HG03064 (cell line): Measurements from ENCODE around the gene STAC.
A peak's percentile ranks its signal among the peaks of the same experiment; 100 is the strongest.

Experiments
- ATAC-seq: cut with Tn5 transposase; IDR thresholded peaks from one replicate; pipeline ENCODE4 v1.9.1; 2021; ENCODE audit warnings: low read depth; ENCODE audit not compliant: unreplicated experiment

Gene STAC

GRCh38 chr3:36511791-36512486 lies 131.6 kb downstream of the STAC start:
- no peak for ATAC-seq

GRCh38 chr3:36512555-36512954 lies 132.3 kb downstream of the STAC start:
- ATAC-seq, result no peak

- no peak for ATAC-seq
Measured at GRCh38 chr3:36514171-36514570, 133.9 kb downstream of the STAC start.

- ATAC-seq, result no peak
Measured at GRCh38 chr3:36519682-36520081, 139.4 kb downstream of the STAC start.

GRCh38 chr3:36520241-36521006 lies 140.1 kb downstream of the STAC start:
- ATAC-seq, result no peak

- ATAC-seq, result no peak
Measured at GRCh38 chr3:36521007-36521379, 140.7 kb downstream of the STAC start.

- ATAC-seq, result no peak
Measured at GRCh38 chr3:36524560-36524959, 144.3 kb downstream of the STAC start.

GRCh38 chr3:36525115-36525801 lies 145.0 kb downstream of the STAC start:
- ATAC-seq, result no peak

- no peak for ATAC-seq
Measured at GRCh38 chr3:36538136-36538749, 157.9 kb downstream of the STAC start.

- ATAC-seq, result no peak
Measured at GRCh38 chr3:36540888-36541518, 160.7 kb downstream of the STAC start.

- ATAC-seq, result no peak
Measured at GRCh38 chr3:36542186-36542585, 161.9 kb downstream of the STAC start.

GRCh38 chr3:36543276-36543997 lies 163.1 kb downstream of the STAC start:
- no peak for ATAC-seq

- no peak for ATAC-seq
Measured at GRCh38 chr3:36546226-36546625, 165.9 kb downstream of the STAC start.

GRCh38 chr3:36548712-36549111 lies 168.4 kb downstream of the STAC start:
- no peak for ATAC-seq

GRCh38 chr3:36557021-36557707 lies 176.9 kb downstream of the STAC start:
- ATAC-seq, result peak; percentile 80

GRCh38 chr3:36557708-36558421 lies 177.6 kb downstream of the STAC start:
- ATAC-seq, result no peak

GRCh38 chr3:36558961-36559360 lies 178.7 kb downstream of the STAC start:
- no peak for ATAC-seq

- ATAC-seq, result no peak
Measured at GRCh38 chr3:36560685-36561084, 180.4 kb downstream of the STAC start.

GRCh38 chr3:36561601-36562000 lies 181.3 kb downstream of the STAC start:
- no peak for ATAC-seq
